DND-41 (cell line): ENCODE measurements around the gene TMEM106A.

Experiments used
- ATAC-seq: fragments of 200-7000 bp; cut with Tn5 transposase; 3 replicates; pipeline ENCODE4 v1.9.1; 2021; ENCODE audit warnings: low read depth; ENCODE audit not compliant: insufficient read depth
- DNase-seq: peaks from one replicate; pipeline ENCODE4 v3.0.0-alpha.2; 2020
- H2AFZ ChIP-seq: 2 replicates; pipeline ENCODE4 v1.6.0; 2012; ENCODE audit warnings: low read depth, low read length
- H3K27ac ChIP-seq: 2 replicates; pipeline ENCODE4 v1.5.1; 2012; ENCODE audit warnings: low read length, inconsistent platforms
- H3K27me3 ChIP-seq: fragments of 200-600 bp; sonication (generic); 2 replicates; pipeline ENCODE4 v1.6.0; 2012; ENCODE audit warnings: low read length, mild to moderate bottlenecking, inconsistent platforms; ENCODE audit not compliant: insufficient read depth, poor library complexity
- H3K36me3 ChIP-seq: 2 replicates; pipeline ENCODE4 v1.5.1; 2012; ENCODE audit warnings: low read length, inconsistent platforms; ENCODE audit not compliant: insufficient read depth
- H3K4me1 ChIP-seq: 2 replicates; pipeline ENCODE4 v1.5.1; 2012; ENCODE audit warnings: mild to moderate bottlenecking, low read length; ENCODE audit not compliant: insufficient read depth
- H3K4me2 ChIP-seq: 2 replicates; pipeline ENCODE4 v1.6.0; 2012; ENCODE audit warnings: mild to moderate bottlenecking, moderate library complexity, low read length, inconsistent platforms; ENCODE audit not compliant: insufficient read depth
- H3K4me3 ChIP-seq, 2 experiments: fragments of 200-600 bp in 1 of 2; shearing (Covaris generic) in 1 of 2; 2 replicates each; pipeline ENCODE4 v1.5.1; 2012 to 2016; ENCODE audit warnings: inconsistent platforms in 2 of 2, low read length in 2 of 2, mild to moderate bottlenecking in 2 of 2, low read depth in 1 of 2, moderate library complexity in 1 of 2
- H3K79me2 ChIP-seq: 2 replicates; pipeline ENCODE4 v1.6.0; 2012; ENCODE audit warnings: low read length, inconsistent platforms; ENCODE audit not compliant: insufficient read depth
- H3K9ac ChIP-seq: 2 replicates; pipeline ENCODE4 v1.6.0; 2012; ENCODE audit warnings: low read depth, mild to moderate bottlenecking, inconsistent platforms, low read length, moderate library complexity
- H3K9me3 ChIP-seq: 2 replicates; pipeline ENCODE4 v1.5.1; 2012; ENCODE audit warnings: low read length, moderate library complexity, mild to moderate bottlenecking, inconsistent platforms; ENCODE audit not compliant: insufficient read depth, severe bottlenecking
- H4K20me1 ChIP-seq: 2 replicates; pipeline ENCODE4 v1.6.0; 2012; ENCODE audit warnings: low read length; ENCODE audit not compliant: insufficient read depth
- EZH2 ChIP-seq: IDR thresholded peaks from 3 replicates; pipeline ENCODE4 v1.6.1; 2012; ENCODE audit warnings: borderline replicate concordance, low read depth, mild to moderate bottlenecking, moderate library complexity, low read length, inconsistent platforms; ENCODE audit not compliant: severe bottlenecking
- TF ChIP-seq, protein P1 (sequence below): IDR thresholded peaks from 2 replicates; pipeline ENCODE4 v1.5.1; 2012; ENCODE audit warnings: borderline replicate concordance, low read length, moderate library complexity, mild to moderate bottlenecking; ENCODE audit not compliant: poor library complexity, severe bottlenecking; ENCODE audit errors: extremely low read depth

TMEM106A gene

GRCh38 chr17:43216762-43217613, 5.3 kb downstream of the TMEM106A start:
- TF ChIP-seq, protein P1, sequence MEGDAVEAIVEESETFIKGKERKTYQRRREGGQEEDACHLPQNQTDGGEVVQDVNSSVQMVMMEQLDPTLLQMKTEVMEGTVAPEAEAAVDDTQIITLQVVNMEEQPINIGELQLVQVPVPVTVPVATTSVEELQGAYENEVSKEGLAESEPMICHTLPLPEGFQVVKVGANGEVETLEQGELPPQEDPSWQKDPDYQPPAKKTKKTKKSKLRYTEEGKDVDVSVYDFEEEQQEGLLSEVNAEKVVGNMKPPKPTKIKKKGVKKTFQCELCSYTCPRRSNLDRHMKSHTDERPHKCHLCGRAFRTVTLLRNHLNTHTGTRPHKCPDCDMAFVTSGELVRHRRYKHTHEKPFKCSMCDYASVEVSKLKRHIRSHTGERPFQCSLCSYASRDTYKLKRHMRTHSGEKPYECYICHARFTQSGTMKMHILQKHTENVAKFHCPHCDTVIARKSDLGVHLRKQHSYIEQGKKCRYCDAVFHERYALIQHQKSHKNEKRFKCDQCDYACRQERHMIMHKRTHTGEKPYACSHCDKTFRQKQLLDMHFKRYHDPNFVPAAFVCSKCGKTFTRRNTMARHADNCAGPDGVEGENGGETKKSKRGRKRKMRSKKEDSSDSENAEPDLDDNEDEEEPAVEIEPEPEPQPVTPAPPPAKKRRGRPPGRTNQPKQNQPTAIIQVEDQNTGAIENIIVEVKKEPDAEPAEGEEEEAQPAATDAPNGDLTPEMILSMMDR: no peak
- no peak for TF ChIP-seq EZH2
- Histone ChIP-seq H3K4me3 (no peak overlapping the region), H3K9me3 (no peaks in the 10 kb centered on the region), H3K4me1 (peaks cover 19% of the 10 kb centered on the region), H3K9ac (no peak overlapping the region), H3K27me3 (no peaks in the 10 kb centered on the region), H3K27ac (no peak overlapping the region), H3K4me2 (no peak overlapping the region), H3K79me2 (peaks cover 5% of the 10 kb centered on the region), H2AFZ (no peak overlapping the region), H3K36me3 (peaks cover 17% of the 10 kb centered on the region), H4K20me1 (no peaks in the 10 kb centered on the region)
- no peak for DNase-seq
- ATAC-seq: no peak

GRCh38 chr17:43217614-43218087, 6.0 kb downstream of the TMEM106A start:
- H3K4me3 ChIP-seq: no peak overlapping the region
- no peaks in the 10 kb centered on the region for H3K9me3 ChIP-seq
- 0 out of 2 replicates have a peak, but pooled peaks cover 3% of the 10 kb centered on the region for H3K79me2 ChIP-seq
- TF ChIP-seq EZH2: no peak
- TF ChIP-seq, protein P1: no peak
- peaks cover 17% of the 10 kb centered on the region for H3K36me3 ChIP-seq
- H3K4me1 ChIP-seq: peaks cover 12% of the 10 kb centered on the region
- H3K27ac ChIP-seq: no peak overlapping the region
- no peak overlapping the region for H3K4me2 ChIP-seq
- H4K20me1 ChIP-seq: no peaks in the 10 kb centered on the region
- ATAC-seq (peak; percentile 67), DNase-seq (peak; percentile 18)
- H3K27me3 ChIP-seq: no peaks in the 10 kb centered on the region
- H3K9ac ChIP-seq: no peak overlapping the region
- no peak overlapping the region for H2AFZ ChIP-seq

DNA sequence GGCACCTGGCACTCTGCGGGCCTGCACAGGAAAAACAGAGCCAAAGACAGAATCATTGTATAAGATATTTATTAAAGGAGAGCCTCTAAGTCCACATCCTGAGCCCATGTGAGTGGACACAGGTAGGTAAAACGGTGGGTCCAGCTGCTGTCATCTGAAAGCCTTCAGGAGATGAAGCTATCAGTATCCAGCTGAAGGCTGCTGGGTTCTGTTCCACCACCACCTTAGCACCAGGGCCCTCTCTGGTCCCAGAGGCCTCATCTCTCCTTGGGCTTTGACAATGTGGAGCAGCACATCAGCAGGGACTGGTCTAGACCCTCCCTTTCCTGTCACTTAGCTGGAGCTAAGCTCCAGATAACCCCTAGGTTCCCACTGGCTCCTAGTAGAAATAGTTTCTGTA, 7.3 kb downstream of the TMEM106A start:
- Histone ChIP-seq H3K9me3 (no peaks in the 10 kb centered on the region), H3K27ac (no peak overlapping the region), H3K27me3 (no peaks in the 10 kb centered on the region), H3K36me3 (peaks cover 20% of the 10 kb centered on the region), H3K79me2 (no peaks in the 10 kb centered on the region), H3K4me2 (no peak overlapping the region), H3K4me3 (no peak overlapping the region), H4K20me1 (no peaks in the 10 kb centered on the region), H3K9ac (no peak overlapping the region), H3K4me1 (no peaks in the 10 kb centered on the region), H2AFZ (no peak overlapping the region)
- no peak for DNase-seq
- TF ChIP-seq EZH2: no peak
- TF ChIP-seq, protein P1: no peak
- ATAC-seq: no peak
